Limb (tissue), 2 donors: ENCODE results near the gene NFS1.

ENCODE experiments used
- DNase-seq, 2 donors: peaks; one replicate each; pipeline ENCODE4 v3.0.0-alpha.2; 2016; ENCODE audit errors: extremely low spot score in 2 of 2

Gene NFS1

DNA sequence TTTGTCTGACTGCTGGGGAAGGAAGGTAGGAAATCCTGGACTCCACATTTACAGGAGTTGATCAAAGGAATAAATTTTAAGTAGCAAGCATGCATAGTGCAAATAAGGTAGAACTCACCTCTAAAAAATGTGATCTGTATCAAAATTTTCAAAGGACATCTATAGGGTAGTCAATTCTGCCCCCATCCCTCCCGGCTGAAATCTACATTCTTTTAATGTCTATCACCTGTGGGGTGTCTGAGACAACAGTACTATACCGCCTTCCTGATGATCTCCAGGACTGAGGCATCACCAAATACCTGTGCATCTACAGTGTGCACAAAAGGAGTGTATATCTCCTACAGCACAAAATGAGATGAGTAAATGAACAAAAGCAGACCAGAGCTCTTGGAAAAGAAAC is 54.3 kb downstream of the NFS1 start:
- DNase-seq: no peak

DNA sequence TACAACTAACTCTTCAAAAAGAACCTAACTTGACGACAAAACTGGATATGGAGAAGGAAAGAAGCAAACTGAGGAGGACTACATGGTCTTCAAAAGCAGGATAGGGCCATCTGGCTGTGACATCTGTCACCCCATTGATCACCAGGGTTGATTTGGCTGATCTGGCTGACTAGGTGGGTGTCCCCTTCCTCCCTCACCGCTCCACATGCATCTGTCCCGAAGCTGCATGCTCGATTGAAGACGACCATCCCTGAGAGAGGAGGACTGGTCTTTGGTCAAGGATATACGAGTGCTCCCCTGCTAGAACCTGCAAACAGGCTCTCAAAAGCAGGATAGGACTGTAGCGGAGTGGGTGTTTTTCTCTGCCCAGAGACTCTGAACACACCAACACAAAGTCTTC is 56.1 kb downstream of the NFS1 start:
- no peak for DNase-seq

DNA sequence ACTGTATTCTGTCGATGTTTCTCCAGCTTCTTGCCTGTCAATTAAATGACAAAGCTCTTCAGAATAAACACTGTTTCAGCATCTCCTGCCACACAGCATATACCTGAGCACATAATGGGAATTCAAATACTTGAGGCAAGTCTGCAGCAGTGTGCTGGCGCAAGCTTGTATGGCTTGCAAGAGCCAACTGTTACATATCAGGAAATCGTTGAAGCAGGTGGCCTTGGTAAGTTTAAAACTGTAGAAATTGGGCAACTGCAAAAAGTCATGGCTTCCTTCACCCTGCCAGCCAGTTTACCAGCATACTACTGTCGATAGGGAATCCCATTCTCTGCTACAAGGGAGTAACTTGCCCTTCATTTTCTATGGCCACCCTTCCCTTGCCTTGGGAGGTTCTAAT is 57.4 kb downstream of the NFS1 start:
- DNase-seq: no peak

DNA sequence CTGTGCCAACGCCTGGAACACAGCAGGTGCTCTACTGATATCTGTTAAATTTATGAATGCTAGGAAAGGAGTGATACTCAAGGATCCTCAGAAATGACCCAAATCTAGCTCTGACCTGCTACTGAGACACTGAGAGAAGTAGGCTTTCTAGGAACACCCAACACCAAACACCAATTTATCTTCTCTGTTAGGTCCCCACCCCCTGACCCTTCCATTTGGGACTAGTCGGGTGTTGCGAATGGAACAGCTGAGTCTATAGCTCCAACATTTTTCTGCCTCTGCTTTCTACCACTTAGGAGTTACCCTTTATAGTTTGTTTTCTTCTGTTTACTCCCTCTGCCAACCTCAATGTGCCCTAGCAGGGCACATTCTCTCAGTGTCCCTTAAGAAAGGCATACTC is 58.4 kb downstream of the NFS1 start:
- no peak for DNase-seq

GRCh38 chr20:35638751-35639150 is 60.4 kb downstream of the NFS1 start:
- DNase-seq: no peak

- no peak for DNase-seq
Observed at GRCh38 chr20:35637276-35637675, 61.9 kb downstream of the NFS1 start.

DNA sequence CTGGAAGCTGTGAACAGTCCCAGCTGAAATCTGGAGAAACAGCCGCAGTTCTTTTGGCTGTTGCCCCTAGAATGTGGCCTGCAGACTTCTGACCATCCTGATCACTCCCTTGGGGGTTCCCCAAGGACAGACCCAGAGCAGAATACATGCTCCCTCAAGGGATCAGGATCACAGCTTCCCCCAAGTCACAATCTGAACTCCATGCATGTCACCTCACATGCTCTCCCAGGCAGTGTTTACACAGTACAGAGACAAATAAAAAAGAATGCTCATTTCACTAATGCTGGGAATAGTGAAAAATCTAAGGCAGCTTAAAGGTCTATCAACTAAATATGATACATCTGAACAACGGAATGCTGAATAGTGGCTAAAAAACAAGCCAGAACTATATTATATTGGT is 63.1 kb downstream of the NFS1 start:
- no peak for DNase-seq

DNA sequence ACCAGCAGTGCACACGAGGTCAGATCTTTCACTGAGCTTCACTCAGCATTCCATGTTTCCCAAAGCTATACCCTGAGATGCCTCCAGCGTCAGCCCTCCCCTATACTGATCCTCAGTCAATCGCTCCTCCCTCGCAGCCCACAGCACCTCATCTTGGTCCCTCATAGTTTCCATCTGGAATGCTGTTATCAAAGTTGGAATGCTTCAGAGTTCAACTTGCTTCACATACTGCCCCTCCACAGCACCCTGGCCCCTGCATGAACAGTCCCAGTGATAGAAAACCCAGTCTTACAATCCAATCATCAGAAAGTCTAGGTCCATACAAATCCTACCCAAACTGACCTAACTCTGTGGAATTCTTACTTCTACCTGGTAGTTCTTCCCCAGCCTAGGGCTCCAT is 63.5 kb downstream of the NFS1 start:
- no peak for DNase-seq

GRCh38 chr20:35632539-35633115 is 66.5 kb downstream of the NFS1 start:
- DNase-seq: no peak

DNA sequence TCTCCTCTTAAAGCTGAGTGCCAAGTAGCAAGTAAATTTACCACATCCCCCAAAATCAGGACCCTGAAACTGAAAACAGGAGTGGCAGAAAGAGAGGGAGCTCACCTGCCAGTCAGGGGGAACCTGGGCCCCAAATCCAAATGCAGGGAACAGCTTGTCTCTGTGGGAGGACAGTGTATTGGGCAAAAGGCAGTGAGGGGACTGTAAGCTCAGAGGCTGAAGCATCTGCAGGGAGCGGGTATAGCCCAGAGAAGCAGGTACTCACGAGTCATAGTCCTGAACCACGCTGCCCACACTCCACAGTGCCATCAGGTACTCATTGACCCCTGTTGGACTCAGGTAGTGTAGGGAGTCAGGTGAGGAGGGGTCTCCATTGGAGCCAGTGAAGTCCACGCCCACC is 68.5 kb downstream of the NFS1 start:
- DNase-seq: no peak

DNA sequence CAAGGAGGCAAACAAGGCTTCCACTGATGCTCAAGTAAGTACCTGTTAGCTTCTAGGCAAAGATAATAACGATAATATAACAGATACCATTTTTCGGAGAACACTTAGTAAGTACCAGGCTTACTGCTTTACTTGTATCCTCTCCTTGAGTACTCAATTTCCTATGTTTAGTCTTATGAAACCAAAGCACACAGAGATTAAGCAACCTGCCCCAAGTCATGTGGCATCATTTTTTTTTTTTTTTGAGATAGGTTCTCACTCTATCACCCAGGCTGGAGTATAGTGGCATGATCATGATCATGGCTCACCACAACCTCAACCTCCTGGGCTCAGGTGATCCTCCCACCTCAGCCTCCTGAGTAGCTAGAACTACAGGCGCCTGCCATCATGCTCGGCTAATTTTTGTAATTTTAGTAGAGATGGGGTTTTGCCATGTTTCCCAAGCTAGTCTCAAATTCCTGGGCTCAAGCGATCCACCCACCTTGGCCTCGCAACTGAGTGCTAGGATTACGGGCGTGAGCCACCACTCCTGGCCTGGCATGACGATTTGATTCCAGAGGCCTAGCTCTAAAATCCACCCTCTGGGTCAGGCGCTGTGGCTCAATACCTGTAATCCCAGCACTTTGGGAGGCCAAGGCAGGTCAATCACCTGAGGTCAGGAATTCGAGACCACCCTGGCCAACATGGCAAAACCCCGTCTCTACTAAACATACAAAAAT is 69.6 kb downstream of the NFS1 start:
- no peak for DNase-seq

- no peak for DNase-seq
Observed at GRCh38 chr20:35627121-35627520, 72.0 kb downstream of the NFS1 start.

DNA sequence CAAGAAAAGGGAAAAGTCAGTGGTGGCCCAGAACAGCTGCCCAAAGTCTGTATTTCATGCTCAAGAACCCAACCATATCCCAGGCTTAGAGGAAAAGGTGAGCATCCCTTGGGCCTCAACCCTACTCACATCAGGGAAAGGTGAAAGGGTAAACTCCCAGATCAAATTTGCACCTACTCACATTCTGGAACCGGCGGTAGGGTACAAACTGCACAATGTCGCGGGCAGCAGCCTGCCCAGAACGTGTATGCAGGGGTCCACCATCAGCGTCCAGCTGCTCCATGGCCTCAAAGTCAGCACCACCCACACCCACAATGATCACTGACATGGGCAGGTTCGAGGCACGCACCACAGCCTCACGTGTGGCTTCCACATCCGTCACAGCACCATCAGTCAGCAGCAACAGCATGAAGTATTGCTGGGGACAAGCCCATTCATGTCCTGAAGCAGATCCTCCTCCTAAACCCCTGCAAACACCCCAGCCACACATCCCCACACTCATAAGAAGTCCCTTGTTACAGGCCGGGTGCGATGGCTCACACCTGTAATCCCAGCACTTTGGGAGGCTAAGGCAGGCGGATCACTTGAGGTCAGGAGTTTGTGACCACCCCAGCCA is 72.7 kb downstream of the NFS1 start:
- DNase-seq: no peak

GRCh38 chr20:35625584-35626385 is 73.4 kb downstream of the NFS1 start:
- no peak for DNase-seq

DNA sequence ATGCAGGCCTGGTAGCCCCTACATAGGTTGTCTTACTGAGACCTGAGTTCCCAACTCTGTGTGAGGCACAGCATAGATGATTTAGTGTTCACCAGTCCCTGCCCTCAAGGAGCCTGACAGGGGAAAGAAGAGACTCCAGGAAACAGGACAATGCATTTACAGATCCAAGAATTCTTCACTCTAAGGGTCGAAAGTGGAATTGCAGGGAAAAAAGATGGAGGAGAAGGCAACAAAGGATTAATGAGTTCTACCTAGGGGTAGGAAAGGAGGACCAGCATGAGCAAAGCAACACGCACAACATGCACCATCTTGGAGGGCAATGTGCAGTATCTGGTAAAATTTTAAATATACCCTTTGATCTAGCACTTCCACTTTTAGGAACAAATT is 77.6 kb downstream of the NFS1 start:
- no peak for DNase-seq

DNA sequence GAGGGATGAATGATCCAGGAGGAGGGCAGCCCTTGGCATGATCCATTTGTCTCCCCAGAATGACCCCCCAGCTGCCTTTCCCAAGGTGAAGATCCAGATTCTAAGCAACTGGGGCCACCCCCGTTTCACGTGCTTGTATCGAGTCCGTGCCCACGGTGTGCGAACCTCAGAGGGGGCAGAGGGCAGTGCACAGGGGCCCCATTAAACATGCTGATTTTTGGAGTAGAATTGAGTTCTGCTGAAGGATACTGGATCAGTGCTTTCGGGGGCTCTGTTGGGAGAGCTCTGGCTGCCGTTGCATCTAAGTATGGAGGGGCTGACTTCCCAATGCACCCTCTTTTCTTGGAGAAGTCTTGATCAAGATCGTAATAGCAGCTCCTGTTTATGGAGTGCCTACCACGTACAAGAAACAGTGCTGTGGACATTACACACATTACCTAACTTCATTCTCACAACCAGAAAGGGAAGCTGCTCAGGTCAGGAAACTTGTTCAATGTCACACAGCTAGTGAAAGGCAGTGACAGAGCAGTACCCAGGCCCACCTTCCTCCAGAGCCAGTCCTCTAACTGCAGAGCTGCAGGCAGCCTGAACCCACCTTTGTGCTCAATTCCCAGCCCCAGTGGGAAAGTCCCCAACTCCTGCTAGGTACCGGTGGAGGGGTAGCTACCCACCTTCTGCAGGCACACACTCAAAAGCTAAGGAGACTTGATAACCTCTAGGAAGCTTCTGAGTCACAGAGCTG is 78.2 kb downstream of the NFS1 start:
- no peak for DNase-seq

GRCh38 chr20:35619196-35620095 is 79.7 kb downstream of the NFS1 start:
- peak; percentile 79 to 87 for DNase-seq

DNA sequence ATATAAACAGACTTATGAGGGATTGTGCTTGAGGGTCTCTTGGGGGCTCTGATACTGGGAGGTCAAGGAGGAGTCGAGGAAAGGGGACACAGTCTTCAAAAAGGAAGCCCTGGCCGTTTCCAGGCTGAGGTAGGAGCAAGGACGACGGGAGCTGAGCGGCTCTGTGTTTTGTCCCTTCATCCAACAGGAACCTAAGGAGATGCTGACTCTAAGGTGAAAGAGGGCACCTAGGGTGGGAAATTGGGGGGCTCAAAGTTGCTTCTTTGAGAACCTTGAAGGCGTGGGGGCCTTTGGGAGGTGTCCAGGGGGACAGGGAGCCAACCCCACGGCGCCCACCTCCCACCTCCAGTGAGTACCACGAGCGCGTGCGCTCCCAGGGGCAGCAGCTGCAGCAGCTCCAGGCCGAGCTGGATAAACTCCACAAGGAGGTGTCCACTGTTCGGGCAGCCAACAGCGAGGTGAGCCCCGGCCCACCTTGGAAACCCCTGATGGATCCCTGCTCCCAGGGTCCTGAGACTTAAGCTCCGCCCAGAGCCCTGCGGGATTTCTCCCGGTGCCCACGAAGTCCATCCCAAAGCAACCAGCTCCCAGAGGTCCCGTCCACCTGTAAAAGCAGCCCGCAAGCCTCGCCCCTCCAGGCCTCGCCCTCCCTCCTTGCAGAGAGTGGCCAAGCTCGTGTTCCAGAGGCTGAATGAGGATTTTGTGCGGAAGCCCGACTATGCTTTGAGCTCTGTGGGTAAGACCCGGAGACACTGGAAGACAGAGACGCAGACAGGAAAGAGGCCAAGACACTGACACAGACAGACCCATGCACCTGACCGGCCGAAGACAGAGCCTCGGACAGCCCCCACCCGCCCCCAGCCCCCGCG is 80.7 kb downstream of the NFS1 start:
- DNase-seq: no peak
